Right cardiac atrium (tissue), 5 donors: ENCODE data around the gene CD81. TPM values are rescaled to one million over a fixed set of nuclear protein-coding genes. Genes with fewer than 3 reads are reported as not detected.

Source experiments
- ATAC-seq, 2 donors: fragments of 200-7000 bp; cut with Tn5 transposase; one replicate each; pipeline versions ENCODE4 v1.8.0 to v1.9.1; 2020; ENCODE audit warnings: moderate library complexity in 2 of 2, mild to moderate bottlenecking in 1 of 2
- DNase-seq, 3 donors: peaks; one replicate each; pipeline ENCODE4 v3.0.0-alpha.2; 2020
- H3K27ac ChIP-seq: one replicate; pipeline ENCODE4 v1.5.1; 2013; ENCODE audit warnings: mild to moderate bottlenecking, low read length, control low read depth, moderate library complexity
- H3K27me3 ChIP-seq: one replicate; pipeline ENCODE4 v1.6.1; 2013; ENCODE audit not compliant: control insufficient read depth, insufficient read depth
- H3K4me1 ChIP-seq: one replicate; pipeline ENCODE4 v1.6.1; 2013; ENCODE audit warnings: low read length; ENCODE audit not compliant: control insufficient read depth, insufficient read depth
- H3K4me3 ChIP-seq: one replicate; pipeline ENCODE4 v1.5.1; 2013; ENCODE audit warnings: low read length, control low read depth
- H3K9me3 ChIP-seq: one replicate; pipeline ENCODE4 v1.6.1; 2013; ENCODE audit warnings: low read length; ENCODE audit not compliant: control insufficient read depth
- whole genome bisulfite sequencing: extraction: QIAGEN DNeasy Blood & Tissue Kit; methylation state at CpG from one replicate; pipeline ENCODE4 v1.1.7; 2013; 5-methylcytosine and 5-hydroxymethylcytosine counted together
- intact Hi-C, 4 donors: fragments of 100-400 bp; cut with DNase I; formaldehyde crosslinking; loops; one replicate each; pipeline versions ENCODE4 v1.11.0 to v1.14.0; 2022 to 2023
- polyA plus RNA-seq: library from polyadenylated mRNA; stranded (reverse); fragments of 200-250 nt; gene quantifications from one replicate; pipeline ENCODE4 v1.2.3, GENCODE V29; 2013
- total RNA-seq, 4 donors: library from RNA; stranded (reverse); fragmentation: NEBNext Ultra II Directional; extraction: Animal tissue kit (Norgen Biotek cat#: 25700); gene quantifications; one replicate each; pipeline ENCODE4 v1.2.1, GENCODE V29; 2021
- donor health status: healthy with polysubstance abuse.
- donor health status: DM: no; HTN: yes; CAD: no.
- donor health status: DM: no; HTN: no; CAD: no.
- donor health status: DM: no; HTN: yes; CAD: no; lungs with severe emphysema.
- donor health status: DM: yes; HTN: yes; CAD: no.

CD81 gene
- total and polyA plus RNA-seq, 5 donors: 677 to 920 (median 816) TPM

- Histone ChIP-seq H3K4me3 (no peak overlapping the region), H3K27me3 (no peaks in the 10 kb centered on the region), H3K9me3 (no peaks in the 10 kb centered on the region), H3K4me1 (no peaks in the 10 kb centered on the region), H3K27ac (no peak overlapping the region)
- intact Hi-C loops: loop anchor here in 1 of 4 donors (5.0 kb wide), 1 partner anchor 458 kb away; no protein-coding TSS in a partner anchor
- no peak for DNase-seq
- no peak for ATAC-seq
- 93% methylated on average over 8 of the region's 8 CpGs for WGBS
These were observed 56.9 kb downstream of the CD81 start for GRCh38 chr11:2434008-2434407.

- ATAC-seq (no peak), DNase-seq (no peak)
- no peaks in the 10 kb centered on the region for H3K4me1 ChIP-seq
- intact Hi-C loops: loop anchor here in 1 of 4 donors (5.0 kb wide), 1 partner anchor 458 kb away; no protein-coding TSS in a partner anchor
- H3K9me3 ChIP-seq: no peaks in the 10 kb centered on the region
- no peak overlapping the region for H3K4me3 ChIP-seq
- WGBS: 83% methylated on average over 11 of the region's 11 CpGs
- no peak overlapping the region for H3K27ac ChIP-seq
- no peaks in the 10 kb centered on the region for H3K27me3 ChIP-seq
These were observed 57.6 kb downstream of the CD81 start for GRCh38 chr11:2434506-2435255.

- H3K4me3 ChIP-seq: no peak overlapping the region
- intact Hi-C loops: no loop called here
- DNase-seq: peak in 1 of 3 donors; percentile 41
- ATAC-seq: no peak
- WGBS: 89% methylated on average over 12 of the region's 12 CpGs
- no peak overlapping the region for H3K27ac ChIP-seq
- no peaks in the 10 kb centered on the region for H3K9me3 ChIP-seq
- H3K27me3 ChIP-seq: no peaks in the 10 kb centered on the region
- H3K4me1 ChIP-seq: no peaks in the 10 kb centered on the region
These were observed 58.3 kb downstream of the CD81 start for GRCh38 chr11:2435288-2436012.

GRCh38 chr11:2436013-2436520 lies 59.0 kb downstream of the CD81 start:
- ATAC-seq (no peak), DNase-seq (no peak)
- H3K27ac ChIP-seq: no peak overlapping the region
- WGBS: 76% methylated on average over 10 of the region's 10 CpGs
- intact Hi-C loops: no loop called here
- no peak overlapping the region for H3K4me3 ChIP-seq
- no peaks in the 10 kb centered on the region for H3K9me3 ChIP-seq
- H3K4me1 ChIP-seq: no peaks in the 10 kb centered on the region
- no peaks in the 10 kb centered on the region for H3K27me3 ChIP-seq

- no peak overlapping the region for H3K27ac ChIP-seq
- H3K4me1 ChIP-seq: no peaks in the 10 kb centered on the region
- ATAC-seq: no peak
- H3K27me3 ChIP-seq: no peaks in the 10 kb centered on the region
- H3K9me3 ChIP-seq: no peaks in the 10 kb centered on the region
- DNase-seq: peak in 2 of 3 donors; percentile 27 to 40
- intact Hi-C loops: no loop called here
- H3K4me3 ChIP-seq: no peak overlapping the region
- WGBS: 84% methylated on average over 13 of the region's 13 CpGs
These were observed 59.5 kb downstream of the CD81 start for GRCh38 chr11:2436521-2437031.

- intact Hi-C loops: no loop called here
- no peaks in the 10 kb centered on the region for H3K9me3 ChIP-seq
- H3K27me3 ChIP-seq: no peaks in the 10 kb centered on the region
- no peak for ATAC-seq
- 90% methylated on average over 4 of the region's 4 CpGs for WGBS
- H3K27ac ChIP-seq: no peak overlapping the region
- DNase-seq: no peak
- no peak overlapping the region for H3K4me3 ChIP-seq
- no peaks in the 10 kb centered on the region for H3K4me1 ChIP-seq
These were observed 60.4 kb downstream of the CD81 start for GRCh38 chr11:2437516-2437915.

- Histone ChIP-seq H3K4me3 (no peak overlapping the region), H3K9me3 (no peaks in the 10 kb centered on the region), H3K27me3 (no peaks in the 10 kb centered on the region), H3K4me1 (no peaks in the 10 kb centered on the region), H3K27ac (no peak overlapping the region)
- WGBS: 93% methylated on average over 3 of the region's 3 CpGs
- ATAC-seq (no peak), DNase-seq (no peak)
- intact Hi-C loops: no loop called here
These were observed 62.7 kb downstream of the CD81 start for GRCh38 chr11:2439820-2440219.

GRCh38 chr11:2440646-2441045 lies 63.5 kb downstream of the CD81 start:
- DNase-seq: peak in 2 of 3 donors; percentile 39 to 41
- ATAC-seq: no peak
- H3K4me3 ChIP-seq: no peak overlapping the region
- 80% methylated on average over 8 of the region's 8 CpGs for WGBS
- H3K27ac ChIP-seq: no peak overlapping the region
- intact Hi-C loops: no loop called here
- no peaks in the 10 kb centered on the region for H3K4me1 ChIP-seq
- no peaks in the 10 kb centered on the region for H3K9me3 ChIP-seq
- no peaks in the 10 kb centered on the region for H3K27me3 ChIP-seq

- Histone ChIP-seq H3K9me3 (no peaks in the 10 kb centered on the region), H3K4me3 (no peak overlapping the region), H3K27ac (no peak overlapping the region), H3K4me1 (no peaks in the 10 kb centered on the region), H3K27me3 (no peaks in the 10 kb centered on the region)
- 76% methylated on average over 4 of the region's 4 CpGs for WGBS
- DNase-seq (no peak), ATAC-seq (no peak)
- intact Hi-C loops: no loop called here
These were observed 64.1 kb downstream of the CD81 start for GRCh38 chr11:2441171-2441570.

- Histone ChIP-seq H3K9me3 (no peaks in the 10 kb centered on the region), H3K4me3 (no peak overlapping the region), H3K27me3 (no peaks in the 10 kb centered on the region), H3K27ac (no peak overlapping the region), H3K4me1 (no peaks in the 10 kb centered on the region)
- intact Hi-C loops: no loop called here
- ATAC-seq: no peak
- 96% methylated on average over 2 of the region's 2 CpGs for WGBS
- DNase-seq: no peak
These were observed 65.5 kb downstream of the CD81 start for GRCh38 chr11:2442589-2442988.

- H3K27ac ChIP-seq: no peak overlapping the region
- H3K4me3 ChIP-seq: no peak overlapping the region
- no peaks in the 10 kb centered on the region for H3K4me1 ChIP-seq
- intact Hi-C loops: no loop called here
- no peaks in the 10 kb centered on the region for H3K9me3 ChIP-seq
- DNase-seq (peak in 1 of 3 donors; percentile 42), ATAC-seq (no peak)
- H3K27me3 ChIP-seq: no peaks in the 10 kb centered on the region
- 48% methylated on average over 11 of the region's 11 CpGs for WGBS
These were observed 66.3 kb downstream of the CD81 start for GRCh38 chr11:2443406-2443805.
